Endodermal cell (in vitro differentiated cells): ENCODE results near the gene NEUROG2. TPM values are rescaled to one million over a fixed set of nuclear protein-coding genes. Genes with fewer than 3 reads are reported as not detected.

ENCODE experiments used
- DNase-seq: peaks from one replicate; pipeline ENCODE4 v3.0.0-alpha.2; 2017
- H3K27ac ChIP-seq: 2 replicates; pipeline ENCODE4 v1.5.1; 2013; ENCODE audit warnings: mild to moderate bottlenecking, low read depth, low read length, moderate library complexity
- H3K27me3 ChIP-seq: 2 replicates; pipeline ENCODE4 v1.6.1; 2013; ENCODE audit warnings: mild to moderate bottlenecking, low read length, moderate library complexity; ENCODE audit not compliant: insufficient read depth, control insufficient read depth, poor library complexity, severe bottlenecking
- H3K36me3 ChIP-seq: 2 replicates; pipeline ENCODE4 v1.7.0; 2013; ENCODE audit warnings: mild to moderate bottlenecking, low read length, moderate library complexity; ENCODE audit not compliant: control insufficient read depth, insufficient read depth
- H3K4me1 ChIP-seq: one replicate; pipeline ENCODE4 v1.7.0; 2013; ENCODE audit warnings: low read length; ENCODE audit not compliant: control insufficient read depth, insufficient read depth
- H3K4me3 ChIP-seq: 2 replicates; pipeline ENCODE4 v1.5.1; 2013; ENCODE audit warnings: mild to moderate bottlenecking, low read length, moderate library complexity
- H3K9ac ChIP-seq: 2 replicates; pipeline ENCODE4 v1.6.1; 2013; ENCODE audit warnings: mild to moderate bottlenecking, low read length, moderate library complexity; ENCODE audit not compliant: poor library complexity, severe bottlenecking; ENCODE audit errors: extremely low read depth
- H3K9me3 ChIP-seq: 2 replicates; pipeline ENCODE4 v1.6.1; 2013; ENCODE audit warnings: mild to moderate bottlenecking, low read length, moderate library complexity; ENCODE audit not compliant: control insufficient read depth
- H3K27ac Mint-ChIP-seq: 2 replicates; pipeline ENCODE4 v1.8.0; 2020; ENCODE audit warnings: mixed read lengths
- H3K27me3 Mint-ChIP-seq: 2 replicates; pipeline ENCODE4 v1.8.0; 2021; ENCODE audit warnings: mild to moderate bottlenecking, mixed read lengths; ENCODE audit not compliant: insufficient read depth
- H3K36me3 Mint-ChIP-seq: 2 replicates; pipeline ENCODE4 v1.8.0; 2020; ENCODE audit warnings: low read depth, mixed read lengths
- H3K4me1 Mint-ChIP-seq: 2 replicates; pipeline ENCODE4 v1.8.0; 2020; ENCODE audit warnings: mixed read lengths
- H3K4me3 Mint-ChIP-seq: 2 replicates; pipeline ENCODE4 v1.8.0; 2020; ENCODE audit warnings: mild to moderate bottlenecking, moderate library complexity, mixed read lengths
- H3K9me3 Mint-ChIP-seq: 2 replicates; pipeline ENCODE4 v1.8.0; 2020; ENCODE audit warnings: mild to moderate bottlenecking, mixed read lengths
- WGBS, 2 experiments: methylation state at CpG; one replicate each; pipeline versions ENCODE4 v1.1.5 to v1.1.7; 2013; ENCODE audit warnings: missing lambda C conversion rate in 2 of 2, mixed read lengths in 1 of 2; ENCODE audit not compliant: insufficient coverage in 1 of 2, insufficient read length in 1 of 2; 5-methylcytosine and 5-hydroxymethylcytosine counted together
- total RNA-seq, 2 donors: library from RNA; stranded (reverse); fragmentation: NEBNext Ultra II Directional in 1 of 2; extraction: Animal tissue kit (Norgen Biotek cat#: 25700) in 1 of 2; gene quantifications; 2 replicates in 1 of 2; 3 replicates in 1 of 2; pipeline ENCODE4 v1.2.1, GENCODE V29; 2021
- TF ChIP-seq, protein P1 (sequence below): fragments of 200-600 bp; sonication (generic); conservative IDR thresholded peaks from 2 replicates; pipeline ENCODE4 v1.5.0; 2021; ENCODE audit warnings: antibody characterized with exemption, mild to moderate bottlenecking

The NEUROG2 gene
- total RNA-seq, 2 donors from 2014 or later, result 0.11 TPM; not detected in 1

DNA sequence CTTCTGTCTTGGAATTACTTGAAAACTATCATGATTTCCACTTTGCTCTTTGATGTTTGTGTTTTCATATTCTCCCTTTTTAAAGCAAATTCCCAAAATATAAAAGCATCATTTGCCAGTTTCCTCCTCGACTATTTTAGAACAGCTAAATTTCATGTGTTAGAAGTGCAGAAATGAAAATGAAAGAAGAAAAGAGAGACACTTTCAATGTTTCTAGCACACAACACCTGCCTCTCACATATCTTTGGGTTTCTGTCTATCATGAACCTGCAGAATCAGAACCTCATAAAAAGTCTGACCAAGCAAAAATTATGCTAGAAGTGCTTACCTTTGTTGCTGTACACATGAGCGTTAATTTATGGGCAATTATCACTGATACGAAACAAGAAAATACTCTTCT, 1.9 kb upstream of the NEUROG2 start:
- Histone ChIP-seq H3K4me1 (no peaks in the 10 kb centered on the region), H3K36me3 (no peaks in the 10 kb centered on the region), H3K4me3 (no peak overlapping the region), H3K27ac (no peak overlapping the region), H3K9me3 (no peaks in the 10 kb centered on the region), H3K9ac (no peak overlapping the region), H3K27me3 (peaks cover 100% of the 10 kb centered on the region)
- Mint-ChIP-seq H3K4me3 (no peak overlapping the region), H3K36me3 (no peaks in the 10 kb centered on the region), H3K27me3 (peaks cover 99% of the 10 kb centered on the region), H3K27ac (no peak overlapping the region), H3K4me1 (peaks cover 29% of the 10 kb centered on the region), H3K9me3 (no peaks in the 10 kb centered on the region)
- 57 to 73% methylated on average over 2 to 3 of the region's 3 CpGs for WGBS, 2 experiments
- no peak for DNase-seq
- TF ChIP-seq, protein P1, sequence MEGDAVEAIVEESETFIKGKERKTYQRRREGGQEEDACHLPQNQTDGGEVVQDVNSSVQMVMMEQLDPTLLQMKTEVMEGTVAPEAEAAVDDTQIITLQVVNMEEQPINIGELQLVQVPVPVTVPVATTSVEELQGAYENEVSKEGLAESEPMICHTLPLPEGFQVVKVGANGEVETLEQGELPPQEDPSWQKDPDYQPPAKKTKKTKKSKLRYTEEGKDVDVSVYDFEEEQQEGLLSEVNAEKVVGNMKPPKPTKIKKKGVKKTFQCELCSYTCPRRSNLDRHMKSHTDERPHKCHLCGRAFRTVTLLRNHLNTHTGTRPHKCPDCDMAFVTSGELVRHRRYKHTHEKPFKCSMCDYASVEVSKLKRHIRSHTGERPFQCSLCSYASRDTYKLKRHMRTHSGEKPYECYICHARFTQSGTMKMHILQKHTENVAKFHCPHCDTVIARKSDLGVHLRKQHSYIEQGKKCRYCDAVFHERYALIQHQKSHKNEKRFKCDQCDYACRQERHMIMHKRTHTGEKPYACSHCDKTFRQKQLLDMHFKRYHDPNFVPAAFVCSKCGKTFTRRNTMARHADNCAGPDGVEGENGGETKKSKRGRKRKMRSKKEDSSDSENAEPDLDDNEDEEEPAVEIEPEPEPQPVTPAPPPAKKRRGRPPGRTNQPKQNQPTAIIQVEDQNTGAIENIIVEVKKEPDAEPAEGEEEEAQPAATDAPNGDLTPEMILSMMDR, result no peak

DNA sequence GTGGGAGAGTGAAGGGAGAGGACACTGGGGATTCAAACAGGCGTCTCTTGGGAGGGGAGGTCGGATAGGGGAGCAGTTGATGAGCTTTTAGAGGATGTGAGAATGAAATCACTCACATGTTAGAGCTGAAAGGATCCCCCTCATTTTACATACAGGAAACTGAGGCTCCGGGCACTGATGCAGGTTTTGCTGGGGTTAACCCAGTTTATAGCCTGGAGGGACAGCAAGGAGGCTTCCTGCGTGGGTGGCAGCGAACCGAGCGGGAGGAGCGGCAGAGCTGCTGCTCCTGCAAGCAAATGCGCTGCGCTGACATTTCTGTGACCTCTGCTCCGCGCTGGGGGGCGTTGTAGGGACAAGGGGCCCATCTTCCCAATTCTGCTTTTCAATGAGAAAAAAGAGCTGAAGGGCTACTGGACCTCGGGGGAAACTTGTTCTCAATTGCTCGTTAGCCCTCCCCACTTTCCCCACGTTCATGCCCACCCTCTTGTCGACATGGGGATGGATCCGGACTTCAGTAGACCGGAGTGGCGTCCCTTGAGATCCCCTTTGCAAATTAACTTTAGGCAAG, 1.2 kb upstream of the NEUROG2 start:
- peak overlapping the region; percentile 47 for H3K4me3 ChIP-seq
- peak overlapping the region; percentile 17 for H3K4me3 Mint-ChIP-seq
- H3K36me3 ChIP-seq, result no peaks in the 10 kb centered on the region
- H3K9me3 ChIP-seq, result no peaks in the 10 kb centered on the region
- 0 to 2% methylated on average over 18 to 20 of the region's 20 CpGs for whole genome bisulfite sequencing, 2 experiments
- H3K9me3 Mint-ChIP-seq, result no peaks in the 10 kb centered on the region
- H3K4me1 Mint-ChIP-seq, result peaks cover 29% of the 10 kb centered on the region
- TF ChIP-seq, protein P1, result peak; percentile 47
- H3K27me3 Mint-ChIP-seq, result peaks cover 99% of the 10 kb centered on the region
- no peak overlapping the region for H3K27ac Mint-ChIP-seq
- H3K36me3 Mint-ChIP-seq, result no peaks in the 10 kb centered on the region
- peaks cover 100% of the 10 kb centered on the region for H3K27me3 ChIP-seq
- no peak overlapping the region for H3K27ac ChIP-seq
- H3K4me1 ChIP-seq, result no peaks in the 10 kb centered on the region
- H3K9ac ChIP-seq, result no peak overlapping the region
- DNase-seq, result peak; percentile 79

DNA sequence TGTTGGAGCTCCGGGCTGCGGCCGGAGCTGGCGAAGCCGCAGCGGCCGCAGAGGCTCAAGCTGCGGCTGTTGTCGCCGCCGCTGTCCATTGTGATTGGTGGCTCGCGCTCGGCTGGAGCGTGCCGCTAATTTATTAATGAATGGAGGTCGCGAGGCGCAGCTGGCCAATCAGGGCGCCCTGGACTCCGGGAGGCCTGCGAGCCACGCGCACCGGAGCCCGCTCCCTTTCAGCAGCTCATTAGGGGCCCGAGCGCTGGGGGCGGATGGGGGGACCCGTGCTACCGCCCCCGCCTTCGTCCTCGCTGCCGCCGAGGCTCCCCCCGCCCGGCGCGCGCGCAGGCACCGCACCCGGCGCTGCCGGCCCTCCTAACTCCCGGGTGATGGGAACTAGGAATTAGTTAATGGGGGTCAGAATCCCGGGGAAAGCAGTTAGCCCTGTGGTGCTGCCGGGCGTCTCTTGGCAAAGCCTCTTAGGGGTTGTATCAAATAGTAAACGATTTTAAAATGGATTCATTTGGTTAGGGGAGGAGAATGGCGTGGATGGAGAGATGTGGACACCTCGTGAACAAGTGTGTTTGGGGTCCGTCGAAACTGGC, 589 bp upstream of the NEUROG2 start:
- peak overlapping the region; percentile 56 for H3K4me3 Mint-ChIP-seq
- H3K9ac ChIP-seq, result no peak overlapping the region
- no peaks in the 10 kb centered on the region for H3K36me3 Mint-ChIP-seq
- peaks cover 28% of the 10 kb centered on the region for H3K4me1 Mint-ChIP-seq
- no peaks in the 10 kb centered on the region for H3K4me1 ChIP-seq
- peaks cover 99% of the 10 kb centered on the region for H3K27me3 Mint-ChIP-seq
- H3K27ac ChIP-seq, result no peak overlapping the region
- peaks cover 100% of the 10 kb centered on the region for H3K27me3 ChIP-seq
- TF ChIP-seq, protein P1, result no peak
- no peak overlapping the region for H3K27ac Mint-ChIP-seq
- 0 to 3% methylated on average over 12 to 55 of the region's 55 CpGs for WGBS, 2 experiments
- no peaks in the 10 kb centered on the region for H3K9me3 ChIP-seq
- no peaks in the 10 kb centered on the region for H3K36me3 ChIP-seq
- H3K4me3 ChIP-seq, result peak overlapping the region; percentile 47
- H3K9me3 Mint-ChIP-seq, result no peaks in the 10 kb centered on the region
- DNase-seq, result peak; percentile 92
